Esophagus muscularis mucosa (tissue), 4 donors: ENCODE results near the gene FGF19.

ENCODE experiments used
- EP300 ChIP-seq: sonication (generic); formaldehyde crosslinking; IDR thresholded peaks from one replicate; pipeline ENCODE4 v1.6.1; 2017; ENCODE audit warnings: antibody characterized with exemption
- POLR2A ChIP-seq: fragments of 450-650 bp; IDR thresholded peaks from one replicate; pipeline ENCODE4 v1.6.1; 2017; ENCODE audit warnings: antibody characterized with exemption, moderate library complexity, mild to moderate bottlenecking, low read depth
- POLR2AphosphoS5 ChIP-seq, 2 donors: sonication (generic); formaldehyde crosslinking; IDR thresholded peaks; one replicate each; pipeline ENCODE4 v1.6.1; 2017; ENCODE audit warnings: antibody characterized with exemption in 2 of 2
- TF ChIP-seq, protein P1 (sequence below), 3 experiments: fragments of 200-600 bp in 2 of 3; fragments of 450-650 bp in 1 of 3; sonication (generic) in 2 of 3; IDR thresholded peaks; one replicate each; pipeline ENCODE4 v1.5.1; 2017 to 2019; ENCODE audit warnings: antibody characterized with exemption in 3 of 3, mild to moderate bottlenecking in 2 of 3, moderate library complexity in 1 of 3

DNA sequence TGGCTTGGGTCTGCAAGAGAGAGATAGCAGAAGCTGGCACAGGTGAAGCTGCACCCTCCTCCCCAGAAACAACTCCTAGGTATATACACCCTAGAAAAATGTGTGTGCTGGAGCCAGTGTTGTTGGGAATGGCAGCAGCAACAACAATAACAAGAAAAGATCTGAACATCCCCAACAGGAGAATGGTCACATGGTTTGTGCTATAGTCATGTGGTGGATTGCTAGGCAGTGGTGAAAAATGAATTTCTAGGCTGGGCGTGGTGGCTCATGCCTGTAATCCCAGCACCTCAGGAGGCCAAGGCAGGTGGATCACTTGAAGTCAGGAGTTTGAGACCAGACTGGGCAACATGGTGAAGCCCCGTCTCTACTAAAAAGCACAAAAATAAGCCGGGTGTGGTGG lies 31.0 kb upstream of the FGF19 start:
- TF ChIP-seq, protein P1, sequence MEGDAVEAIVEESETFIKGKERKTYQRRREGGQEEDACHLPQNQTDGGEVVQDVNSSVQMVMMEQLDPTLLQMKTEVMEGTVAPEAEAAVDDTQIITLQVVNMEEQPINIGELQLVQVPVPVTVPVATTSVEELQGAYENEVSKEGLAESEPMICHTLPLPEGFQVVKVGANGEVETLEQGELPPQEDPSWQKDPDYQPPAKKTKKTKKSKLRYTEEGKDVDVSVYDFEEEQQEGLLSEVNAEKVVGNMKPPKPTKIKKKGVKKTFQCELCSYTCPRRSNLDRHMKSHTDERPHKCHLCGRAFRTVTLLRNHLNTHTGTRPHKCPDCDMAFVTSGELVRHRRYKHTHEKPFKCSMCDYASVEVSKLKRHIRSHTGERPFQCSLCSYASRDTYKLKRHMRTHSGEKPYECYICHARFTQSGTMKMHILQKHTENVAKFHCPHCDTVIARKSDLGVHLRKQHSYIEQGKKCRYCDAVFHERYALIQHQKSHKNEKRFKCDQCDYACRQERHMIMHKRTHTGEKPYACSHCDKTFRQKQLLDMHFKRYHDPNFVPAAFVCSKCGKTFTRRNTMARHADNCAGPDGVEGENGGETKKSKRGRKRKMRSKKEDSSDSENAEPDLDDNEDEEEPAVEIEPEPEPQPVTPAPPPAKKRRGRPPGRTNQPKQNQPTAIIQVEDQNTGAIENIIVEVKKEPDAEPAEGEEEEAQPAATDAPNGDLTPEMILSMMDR (IDR thresholded peaks at IDR 0.05), result no peak
- TF ChIP-seq EP300 (no peak), POLR2A (no peak), POLR2AphosphoS5 (IDR thresholded peaks at IDR 0.05) (no peak)
